WTC11 (cell line): Measurements from ENCODE around the gene GJA4. TPM values are rescaled to one million over a fixed set of nuclear protein-coding genes. Genes with fewer than 3 reads are reported as not detected.

Experiments
- ATAC-seq: fragments of 200-7000 bp; cut with Tn5 transposase; 2 replicates; pipeline ENCODE4 v1.10.0; 2021; ENCODE audit warnings: mild to moderate bottlenecking, moderate library complexity
- CTCF ChIA-PET: fragments of 300-600 bp; sonication (Branson Sonifier 250); formaldehyde crosslinking; loops from one replicate; lab custom pipeline; 2021; ENCODE audit warnings: antibody characterized with exemption; lab: Charles Lee
- POLR2A ChIA-PET: fragments of 350-600 bp; sonication (Branson Sonifier 250); formaldehyde crosslinking; loops from one replicate; lab custom pipeline; 2021; ENCODE audit warnings: antibody characterized with exemption; lab: Charles Lee
- DNase-seq: peaks from one replicate; pipeline ENCODE4 v3.0.0; 2021; ENCODE audit warnings: low spot score
- H3K27ac Mint-ChIP-seq: 2 replicates; pipeline ENCODE4 v1.8.0; 2021; ENCODE audit warnings: mixed read lengths
- H3K27me3 Mint-ChIP-seq: 2 replicates; pipeline ENCODE4 v1.8.0; 2021; ENCODE audit warnings: low read depth, mild to moderate bottlenecking, moderate library complexity, mixed read lengths
- H3K36me3 Mint-ChIP-seq: 2 replicates; pipeline ENCODE4 v1.8.0; 2021; ENCODE audit warnings: mixed read lengths
- H3K4me1 Mint-ChIP-seq: 2 replicates; pipeline ENCODE4 v1.8.0; 2022; ENCODE audit warnings: mixed read lengths
- H3K4me3 Mint-ChIP-seq: 2 replicates; pipeline ENCODE4 v1.8.0; 2021; ENCODE audit warnings: mild to moderate bottlenecking, moderate library complexity, mixed read lengths
- H3K9me3 Mint-ChIP-seq: 2 replicates; pipeline ENCODE4 v1.8.0; 2021; ENCODE audit warnings: mixed read lengths
- ATF1 ChIP-seq: sonication (generic); formaldehyde crosslinking; IDR thresholded peaks from 2 replicates; pipeline ENCODE4 v1.8.1; 2023; ENCODE audit warnings: mild to moderate bottlenecking, moderate library complexity, missing genetic modification reagents
- ETV6 ChIP-seq: sonication (generic); formaldehyde crosslinking; IDR thresholded peaks from 2 replicates; pipeline ENCODE4 v1.8.1; 2022; ENCODE audit warnings: mild to moderate bottlenecking, missing genetic modification reagents
- GTF2I ChIP-seq: fragments of 250-450 bp; sonication (Bioruptor Pico); conservative IDR thresholded peaks from 2 replicates; pipeline ENCODE4 v1.4.0; 2021; ENCODE audit warnings: mild to moderate bottlenecking
- JUN ChIP-seq: sonication (generic); formaldehyde crosslinking; IDR thresholded peaks from 2 replicates; pipeline ENCODE4 v1.8.0; 2023; ENCODE audit warnings: mild to moderate bottlenecking, missing genetic modification reagents
- MXD4 ChIP-seq: fragments of 250-450 bp; sonication (Bioruptor Pico); IDR thresholded peaks from 2 replicates; pipeline ENCODE4 v1.8.0; 2021; ENCODE audit warnings: mild to moderate bottlenecking, moderate library complexity, borderline replicate concordance
- MYBL2 ChIP-seq: sonication (generic); formaldehyde crosslinking; IDR thresholded peaks from 2 replicates; pipeline ENCODE4 v1.8.1; 2023; ENCODE audit warnings: mild to moderate bottlenecking, moderate library complexity, missing genetic modification reagents
- NFE2L1 ChIP-seq: sonication (generic); formaldehyde crosslinking; IDR thresholded peaks from 2 replicates; pipeline ENCODE4 v1.8.1; 2023; ENCODE audit warnings: missing genetic modification reagents
- NR3C1 ChIP-seq: sonication (generic); formaldehyde crosslinking; conservative IDR thresholded peaks from 2 replicates; pipeline ENCODE4 v1.8.1; 2023; ENCODE audit warnings: low read depth, mild to moderate bottlenecking, missing genetic modification reagents
- RELA ChIP-seq: sonication (generic); formaldehyde crosslinking; IDR thresholded peaks from 2 replicates; pipeline ENCODE4 v1.8.1; 2022; ENCODE audit warnings: missing genetic modification reagents, mild to moderate bottlenecking, borderline replicate concordance
- RORB ChIP-seq: fragments of 250-450 bp; sonication (Bioruptor Pico); IDR thresholded peaks from 2 replicates; pipeline ENCODE4 v1.9.0; 2021; ENCODE audit warnings: mild to moderate bottlenecking
- TP53 ChIP-seq: sonication (generic); formaldehyde crosslinking; IDR thresholded peaks from 2 replicates; pipeline ENCODE4 v1.8.1; 2023; ENCODE audit warnings: mild to moderate bottlenecking, missing genetic modification reagents
- ZNF232 ChIP-seq: sonication (generic); formaldehyde crosslinking; IDR thresholded peaks from 2 replicates; pipeline ENCODE4 v1.8.0; 2022; ENCODE audit warnings: mild to moderate bottlenecking, missing genetic modification reagents
- ZNF317 ChIP-seq: sonication (generic); formaldehyde crosslinking; IDR thresholded peaks from 2 replicates; pipeline ENCODE4 v1.8.1; 2023; ENCODE audit warnings: low read depth, mild to moderate bottlenecking, moderate library complexity, missing genetic modification reagents, borderline replicate concordance
- ZNF671 ChIP-seq: fragments of 250-450 bp; sonication (Bioruptor Pico); IDR thresholded peaks from 2 replicates; pipeline ENCODE4 v1.8.0; 2021; ENCODE audit warnings: mild to moderate bottlenecking
- total RNA-seq: library from RNA; stranded (reverse); gene quantifications from 3 replicates; pipeline ENCODE4 v1.2.3, GENCODE V29; 2021
- TF ChIP-seq, protein P1 (sequence below): sonication (generic); formaldehyde crosslinking; IDR thresholded peaks from 2 replicates; pipeline ENCODE4 v1.8.1; 2023; ENCODE audit warnings: mild to moderate bottlenecking, missing genetic modification reagents, borderline replicate concordance
- TF ChIP-seq, protein P2 (sequence below): sonication (generic); formaldehyde crosslinking; IDR thresholded peaks from 2 replicates; pipeline ENCODE4 v1.8.1; 2023; ENCODE audit warnings: mild to moderate bottlenecking, moderate library complexity, missing genetic modification reagents
- TF ChIP-seq, protein P3 (sequence below): sonication (generic); formaldehyde crosslinking; IDR thresholded peaks from 2 replicates; pipeline ENCODE4 v1.8.1; 2022; ENCODE audit warnings: low read depth, missing genetic modification reagents, borderline replicate concordance
- TF ChIP-seq, protein P4 (sequence below): sonication (generic); formaldehyde crosslinking; IDR thresholded peaks from 2 replicates; pipeline ENCODE4 v1.8.1; 2022; ENCODE audit warnings: mild to moderate bottlenecking, missing genetic modification reagents, moderate library complexity, borderline replicate concordance
- TF ChIP-seq, protein P5 (sequence below): sonication (generic); formaldehyde crosslinking; IDR thresholded peaks from 2 replicates; pipeline ENCODE4 v1.8.0; 2023; ENCODE audit warnings: mild to moderate bottlenecking, missing genetic modification reagents

Gene GJA4
- total RNA-seq, 1 experiment from 2014 or later: 1.0 TPM

DNA sequence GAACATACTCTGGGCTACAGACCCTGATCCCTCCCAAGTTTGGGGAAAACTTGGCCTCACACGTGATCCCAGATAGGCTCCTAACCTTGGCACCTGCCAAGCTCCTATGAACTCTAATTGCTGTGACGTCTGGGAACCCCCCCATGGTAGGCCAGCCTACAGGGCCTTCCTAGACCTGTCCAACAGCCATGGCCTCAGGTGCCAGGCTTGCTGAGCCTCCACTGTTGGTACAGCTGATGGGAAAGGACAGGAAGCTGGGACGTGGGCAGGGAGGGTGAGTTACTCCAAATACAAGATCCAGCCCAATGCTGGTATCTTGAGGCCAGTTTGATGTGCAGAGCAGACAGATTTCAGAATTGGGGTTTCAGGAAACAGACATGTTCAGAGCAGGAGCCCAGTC is 47.6 kb downstream of the GJA4 start:
- Mint-ChIP-seq H3K9me3 (no peaks in the 10 kb centered on the region), H3K27ac (no peak overlapping the region), H3K4me3 (no peak overlapping the region), H3K4me1 (peaks cover 25% of the 10 kb centered on the region), H3K36me3 (no peaks in the 10 kb centered on the region), H3K27me3 (no peaks in the 10 kb centered on the region)
- ATAC-seq (no peak), DNase-seq (no peak)
- ChIA-PET POLR2A (no interaction called here), CTCF (no interaction called here)
- no peak for TF ChIP-seq ZNF317 (CRISPR knock-in tag)
- TF ChIP-seq, protein P1, sequence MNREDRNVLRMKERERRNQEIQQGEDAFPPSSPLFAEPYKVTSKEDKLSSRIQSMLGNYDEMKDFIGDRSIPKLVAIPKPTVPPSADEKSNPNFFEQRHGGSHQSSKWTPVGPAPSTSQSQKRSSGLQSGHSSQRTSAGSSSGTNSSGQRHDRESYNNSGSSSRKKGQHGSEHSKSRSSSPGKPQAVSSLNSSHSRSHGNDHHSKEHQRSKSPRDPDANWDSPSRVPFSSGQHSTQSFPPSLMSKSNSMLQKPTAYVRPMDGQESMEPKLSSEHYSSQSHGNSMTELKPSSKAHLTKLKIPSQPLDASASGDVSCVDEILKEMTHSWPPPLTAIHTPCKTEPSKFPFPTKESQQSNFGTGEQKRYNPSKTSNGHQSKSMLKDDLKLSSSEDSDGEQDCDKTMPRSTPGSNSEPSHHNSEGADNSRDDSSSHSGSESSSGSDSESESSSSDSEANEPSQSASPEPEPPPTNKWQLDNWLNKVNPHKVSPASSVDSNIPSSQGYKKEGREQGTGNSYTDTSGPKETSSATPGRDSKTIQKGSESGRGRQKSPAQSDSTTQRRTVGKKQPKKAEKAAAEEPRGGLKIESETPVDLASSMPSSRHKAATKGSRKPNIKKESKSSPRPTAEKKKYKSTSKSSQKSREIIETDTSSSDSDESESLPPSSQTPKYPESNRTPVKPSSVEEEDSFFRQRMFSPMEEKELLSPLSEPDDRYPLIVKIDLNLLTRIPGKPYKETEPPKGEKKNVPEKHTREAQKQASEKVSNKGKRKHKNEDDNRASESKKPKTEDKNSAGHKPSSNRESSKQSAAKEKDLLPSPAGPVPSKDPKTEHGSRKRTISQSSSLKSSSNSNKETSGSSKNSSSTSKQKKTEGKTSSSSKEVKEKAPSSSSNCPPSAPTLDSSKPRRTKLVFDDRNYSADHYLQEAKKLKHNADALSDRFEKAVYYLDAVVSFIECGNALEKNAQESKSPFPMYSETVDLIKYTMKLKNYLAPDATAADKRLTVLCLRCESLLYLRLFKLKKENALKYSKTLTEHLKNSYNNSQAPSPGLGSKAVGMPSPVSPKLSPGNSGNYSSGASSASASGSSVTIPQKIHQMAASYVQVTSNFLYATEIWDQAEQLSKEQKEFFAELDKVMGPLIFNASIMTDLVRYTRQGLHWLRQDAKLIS (CRISPR knock-in tag): no peak
- TF ChIP-seq, protein P2, sequence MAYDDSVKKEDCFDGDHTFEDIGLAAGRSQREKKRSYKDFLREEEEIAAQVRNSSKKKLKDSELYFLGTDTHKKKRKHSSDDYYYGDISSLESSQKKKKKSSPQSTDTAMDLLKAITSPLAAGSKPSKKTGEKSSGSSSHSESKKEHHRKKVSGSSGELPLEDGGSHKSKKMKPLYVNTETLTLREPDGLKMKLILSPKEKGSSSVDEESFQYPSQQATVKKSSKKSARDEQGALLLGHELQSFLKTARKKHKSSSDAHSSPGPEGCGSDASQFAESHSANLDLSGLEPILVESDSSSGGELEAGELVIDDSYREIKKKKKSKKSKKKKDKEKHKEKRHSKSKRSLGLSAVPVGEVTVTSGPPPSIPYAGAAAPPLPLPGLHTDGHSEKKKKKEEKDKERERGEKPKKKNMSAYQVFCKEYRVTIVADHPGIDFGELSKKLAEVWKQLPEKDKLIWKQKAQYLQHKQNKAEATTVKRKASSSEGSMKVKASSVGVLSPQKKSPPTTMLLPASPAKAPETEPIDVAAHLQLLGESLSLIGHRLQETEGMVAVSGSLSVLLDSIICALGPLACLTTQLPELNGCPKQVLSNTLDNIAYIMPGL: no peak
- no peak for TF ChIP-seq ZNF671 (CRISPR knock-in tag)
- no peak for TF ChIP-seq MXD4 (CRISPR knock-in tag)
- TF ChIP-seq GTF2I: no peak
- TF ChIP-seq, protein P3, sequence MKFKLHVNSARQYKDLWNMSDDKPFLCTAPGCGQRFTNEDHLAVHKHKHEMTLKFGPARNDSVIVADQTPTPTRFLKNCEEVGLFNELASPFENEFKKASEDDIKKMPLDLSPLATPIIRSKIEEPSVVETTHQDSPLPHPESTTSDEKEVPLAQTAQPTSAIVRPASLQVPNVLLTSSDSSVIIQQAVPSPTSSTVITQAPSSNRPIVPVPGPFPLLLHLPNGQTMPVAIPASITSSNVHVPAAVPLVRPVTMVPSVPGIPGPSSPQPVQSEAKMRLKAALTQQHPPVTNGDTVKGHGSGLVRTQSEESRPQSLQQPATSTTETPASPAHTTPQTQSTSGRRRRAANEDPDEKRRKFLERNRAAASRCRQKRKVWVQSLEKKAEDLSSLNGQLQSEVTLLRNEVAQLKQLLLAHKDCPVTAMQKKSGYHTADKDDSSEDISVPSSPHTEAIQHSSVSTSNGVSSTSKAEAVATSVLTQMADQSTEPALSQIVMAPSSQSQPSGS (CRISPR knock-in tag): no peak
- TF ChIP-seq ATF1 (CRISPR knock-in tag): no peak
- TF ChIP-seq TP53 (CRISPR knock-in tag): no peak
- TF ChIP-seq JUN (CRISPR knock-in tag): no peak
- no peak for TF ChIP-seq RORB (CRISPR knock-in tag)
- TF ChIP-seq ZNF232 (CRISPR knock-in tag): no peak
- no peak for TF ChIP-seq NR3C1
- TF ChIP-seq, protein P4, sequence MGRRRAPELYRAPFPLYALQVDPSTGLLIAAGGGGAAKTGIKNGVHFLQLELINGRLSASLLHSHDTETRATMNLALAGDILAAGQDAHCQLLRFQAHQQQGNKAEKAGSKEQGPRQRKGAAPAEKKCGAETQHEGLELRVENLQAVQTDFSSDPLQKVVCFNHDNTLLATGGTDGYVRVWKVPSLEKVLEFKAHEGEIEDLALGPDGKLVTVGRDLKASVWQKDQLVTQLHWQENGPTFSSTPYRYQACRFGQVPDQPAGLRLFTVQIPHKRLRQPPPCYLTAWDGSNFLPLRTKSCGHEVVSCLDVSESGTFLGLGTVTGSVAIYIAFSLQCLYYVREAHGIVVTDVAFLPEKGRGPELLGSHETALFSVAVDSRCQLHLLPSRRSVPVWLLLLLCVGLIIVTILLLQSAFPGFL (CRISPR knock-in tag): no peak
- TF ChIP-seq MYBL2 (CRISPR knock-in tag): no peak
- no peak for TF ChIP-seq NFE2L1 (CRISPR knock-in tag)
- TF ChIP-seq ETV6 (CRISPR knock-in tag): no peak
- TF ChIP-seq, protein P5, sequence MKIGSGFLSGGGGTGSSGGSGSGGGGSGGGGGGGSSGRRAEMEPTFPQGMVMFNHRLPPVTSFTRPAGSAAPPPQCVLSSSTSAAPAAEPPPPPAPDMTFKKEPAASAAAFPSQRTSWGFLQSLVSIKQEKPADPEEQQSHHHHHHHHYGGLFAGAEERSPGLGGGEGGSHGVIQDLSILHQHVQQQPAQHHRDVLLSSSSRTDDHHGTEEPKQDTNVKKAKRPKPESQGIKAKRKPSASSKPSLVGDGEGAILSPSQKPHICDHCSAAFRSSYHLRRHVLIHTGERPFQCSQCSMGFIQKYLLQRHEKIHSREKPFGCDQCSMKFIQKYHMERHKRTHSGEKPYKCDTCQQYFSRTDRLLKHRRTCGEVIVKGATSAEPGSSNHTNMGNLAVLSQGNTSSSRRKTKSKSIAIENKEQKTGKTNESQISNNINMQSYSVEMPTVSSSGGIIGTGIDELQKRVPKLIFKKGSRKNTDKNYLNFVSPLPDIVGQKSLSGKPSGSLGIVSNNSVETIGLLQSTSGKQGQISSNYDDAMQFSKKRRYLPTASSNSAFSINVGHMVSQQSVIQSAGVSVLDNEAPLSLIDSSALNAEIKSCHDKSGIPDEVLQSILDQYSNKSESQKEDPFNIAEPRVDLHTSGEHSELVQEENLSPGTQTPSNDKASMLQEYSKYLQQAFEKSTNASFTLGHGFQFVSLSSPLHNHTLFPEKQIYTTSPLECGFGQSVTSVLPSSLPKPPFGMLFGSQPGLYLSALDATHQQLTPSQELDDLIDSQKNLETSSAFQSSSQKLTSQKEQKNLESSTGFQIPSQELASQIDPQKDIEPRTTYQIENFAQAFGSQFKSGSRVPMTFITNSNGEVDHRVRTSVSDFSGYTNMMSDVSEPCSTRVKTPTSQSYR (CRISPR knock-in tag): no peak
- TF ChIP-seq RELA (CRISPR knock-in tag): no peak
